Activated T-cell treated with anti-CD3 and anti-CD28 coated beads, Interleukin-2, amount 50 U/mL, for 72 hours (primary cell): ENCODE results near the gene BFSP2. TPM values are rescaled to one million over a fixed set of nuclear protein-coding genes. Genes with fewer than 3 reads are reported as not detected.
"Not testable (repeated sequence)": the region's sequence is repeated elsewhere in the genome, so short reads cannot be mapped to it uniquely, and the experiment has no call there.

Experiments used
- ATAC-seq, 2 donors: fragments of 150-1000 bp; cut with Tn5 transposase; replicated peaks in 1 of 2; 2 replicates each; pipeline ENCODE4 v1.10.0; 2021; ENCODE audit warnings: moderate library complexity in 2 of 2, mild to moderate bottlenecking in 1 of 2
- DNase-seq, 2 donors: peaks; one replicate each; pipeline ENCODE4 v3.0.0; 2021 to 2022; ENCODE audit warnings: mixed read lengths in 1 of 2
- H3K27ac Mint-ChIP-seq: one replicate; pipeline ENCODE4 v1.8.0; 2022; ENCODE audit warnings: mild to moderate bottlenecking, moderate library complexity, mixed read lengths
- H3K27me3 Mint-ChIP-seq: one replicate; pipeline ENCODE4 v1.8.0; 2022; ENCODE audit warnings: low read depth, mixed read lengths
- H3K36me3 Mint-ChIP-seq, 2 donors: one replicate each; pipeline ENCODE4 v1.8.0; 2022; ENCODE audit warnings: mixed read lengths in 2 of 2, mild to moderate bottlenecking in 1 of 2; ENCODE audit not compliant: insufficient read depth in 2 of 2
- H3K4me1 Mint-ChIP-seq: one replicate; pipeline ENCODE4 v1.8.0; 2022; ENCODE audit warnings: low read depth, mixed read lengths
- H3K4me3 Mint-ChIP-seq, 2 donors: one replicate each; pipeline ENCODE4 v1.8.0; 2022; ENCODE audit warnings: mild to moderate bottlenecking in 2 of 2, mixed read lengths in 2 of 2, moderate library complexity in 2 of 2
- H3K9me3 Mint-ChIP-seq, 2 donors: one replicate each; pipeline ENCODE4 v1.8.0; 2022; ENCODE audit warnings: mixed read lengths in 2 of 2
- total RNA-seq, 2 donors: library from RNA; stranded (reverse); gene quantifications; one replicate each; pipeline ENCODE4 v1.2.3, GENCODE V29; 2022

Gene BFSP2
- total RNA-seq, 2 donors from 2014 or later: not detected

GRCh38 chr3:133473472-133474191 is 73.8 kb downstream of the BFSP2 start:
- peaks cover 43% of the 10 kb centered on the region for H3K4me1 Mint-ChIP-seq
- not testable (repeated sequence) for H3K27me3 Mint-ChIP-seq, H3K27ac Mint-ChIP-seq, H3K4me3 Mint-ChIP-seq, ATAC-seq, DNase-seq, H3K36me3 Mint-ChIP-seq, H3K9me3 Mint-ChIP-seq

GRCh38 chr3:133474251-133474801 is 74.5 kb downstream of the BFSP2 start:
- Mint-ChIP-seq H3K27me3 (no peaks in the 10 kb centered on the region), H3K9me3 (no peaks in the 10 kb centered on the region), H3K4me3 (no peak overlapping the region), H3K4me1 (peaks cover 46% of the 10 kb centered on the region), H3K36me3 (no peaks in the 10 kb centered on the region), H3K27ac (no peak overlapping the region)
- ATAC-seq: no peak
- no peak for DNase-seq

GRCh38 chr3:133474817-133475216 is 75.0 kb downstream of the BFSP2 start:
- Mint-ChIP-seq H3K27me3 (no peaks in the 10 kb centered on the region), H3K4me3 (peak overlapping the region; percentile 1 to 10), H3K36me3 (no peaks in the 10 kb centered on the region), H3K4me1 (peaks cover 47% of the 10 kb centered on the region), H3K9me3 (no peaks in the 10 kb centered on the region), H3K27ac (no peak overlapping the region)
- no peak for ATAC-seq
- no peak for DNase-seq

- H3K9me3 Mint-ChIP-seq: no peaks in the 10 kb centered on the region
- ATAC-seq (peak; percentile 99), DNase-seq (peak; percentile 26 to 51)
- H3K4me1 Mint-ChIP-seq: peaks cover 53% of the 10 kb centered on the region
- H3K4me3 Mint-ChIP-seq: peak overlapping the region; percentile 10 to 25
- H3K36me3 Mint-ChIP-seq: peaks cover 0 to under 1% of the 10 kb centered on the region in 2 donors
- no peak overlapping the region for H3K27ac Mint-ChIP-seq
- no peaks in the 10 kb centered on the region for H3K27me3 Mint-ChIP-seq
Observed at GRCh38 chr3:133475245-133476010, 75.6 kb downstream of the BFSP2 start.

GRCh38 chr3:133476971-133477375 is 77.1 kb downstream of the BFSP2 start:
- ATAC-seq (no peak), DNase-seq (no peak)
- Mint-ChIP-seq H3K4me1 (peaks cover 61% of the 10 kb centered on the region), H3K9me3 (no peaks in the 10 kb centered on the region), H3K27ac (no peak overlapping the region), H3K4me3 (no peak overlapping the region), H3K27me3 (no peaks in the 10 kb centered on the region), H3K36me3 (peaks cover 0 to 1% of the 10 kb centered on the region in 2 donors)

GRCh38 chr3:133477487-133477886 is 77.6 kb downstream of the BFSP2 start:
- Mint-ChIP-seq H3K27ac (no peak overlapping the region), H3K4me1 (peaks cover 61% of the 10 kb centered on the region), H3K4me3 (no peak overlapping the region), H3K36me3 (peaks cover 0 to 1% of the 10 kb centered on the region in 2 donors), H3K9me3 (peaks cover 0 to 1% of the 10 kb centered on the region in 2 donors), H3K27me3 (no peaks in the 10 kb centered on the region)
- ATAC-seq: no peak
- no peak for DNase-seq

GRCh38 chr3:133478624-133479023 is 78.8 kb downstream of the BFSP2 start:
- Mint-ChIP-seq H3K27me3 (no peaks in the 10 kb centered on the region), H3K4me1 (peaks cover 61% of the 10 kb centered on the region), H3K36me3 (peaks cover 0 to 1% of the 10 kb centered on the region in 2 donors), H3K9me3 (peaks cover 0 to 1% of the 10 kb centered on the region in 2 donors), H3K4me3 (no peak overlapping the region), H3K27ac (no peak overlapping the region)
- DNase-seq (no peak), ATAC-seq (no peak)

GRCh38 chr3:133479401-133479800 is 79.5 kb downstream of the BFSP2 start:
- Mint-ChIP-seq H3K36me3 (peaks cover 0 to 1% of the 10 kb centered on the region in 2 donors), H3K4me3 (no peak overlapping the region), H3K4me1 (peaks cover 55% of the 10 kb centered on the region), H3K9me3 (peaks cover 0 to 1% of the 10 kb centered on the region in 2 donors), H3K27me3 (no peaks in the 10 kb centered on the region), H3K27ac (no peak overlapping the region)
- DNase-seq (no peak), ATAC-seq (no peak)

- H3K27ac Mint-ChIP-seq: no peak overlapping the region
- peaks cover 48% of the 10 kb centered on the region for H3K4me1 Mint-ChIP-seq
- DNase-seq (no peak), ATAC-seq (no peak)
- H3K9me3 Mint-ChIP-seq: peaks cover 0 to 1% of the 10 kb centered on the region in 2 donors
- peaks cover 0 to 1% of the 10 kb centered on the region in 2 donors for H3K36me3 Mint-ChIP-seq
- no peak overlapping the region for H3K4me3 Mint-ChIP-seq
- no peaks in the 10 kb centered on the region for H3K27me3 Mint-ChIP-seq
Observed at GRCh38 chr3:133479895-133480669, 80.2 kb downstream of the BFSP2 start.

GRCh38 chr3:133482474-133482873 is 82.6 kb downstream of the BFSP2 start:
- ATAC-seq, H3K4me3 Mint-ChIP-seq, H3K36me3 Mint-ChIP-seq, H3K9me3 Mint-ChIP-seq, H3K27me3 Mint-ChIP-seq, H3K27ac Mint-ChIP-seq, DNase-seq: not testable (repeated sequence)
- H3K4me1 Mint-ChIP-seq: peaks cover 24% of the 10 kb centered on the region

- H3K4me3 Mint-ChIP-seq: no peak overlapping the region
- H3K4me1 Mint-ChIP-seq: peaks cover 38% of the 10 kb centered on the region
- H3K27ac Mint-ChIP-seq: no peak overlapping the region
Observed at GRCh38 chr3:133486658-133487057, 86.8 kb downstream of the BFSP2 start.

GRCh38 chr3:133487204-133487603 is 87.3 kb downstream of the BFSP2 start:
- peaks cover 44% of the 10 kb centered on the region for H3K4me1 Mint-ChIP-seq
- no peak overlapping the region for H3K4me3 Mint-ChIP-seq
- ATAC-seq (no peak), DNase-seq (no peak)
- no peak overlapping the region for H3K27ac Mint-ChIP-seq
- H3K36me3 Mint-ChIP-seq: no peaks in the 10 kb centered on the region
- no peaks in the 10 kb centered on the region for H3K27me3 Mint-ChIP-seq
- no peaks in the 10 kb centered on the region for H3K9me3 Mint-ChIP-seq

More at GRCh38 chr3:133486658-133487057, 86.8 kb downstream of the BFSP2 start:
- ATAC-seq (no peak), DNase-seq (no peak)
- H3K36me3 Mint-ChIP-seq: no peaks in the 10 kb centered on the region
- H3K9me3 Mint-ChIP-seq: peaks cover 0 to 1% of the 10 kb centered on the region in 2 donors
- H3K27me3 Mint-ChIP-seq: no peaks in the 10 kb centered on the region
